HepG2 (cell line): Measurements from ENCODE around the gene CCDC57. TPM values are rescaled to one million over a fixed set of nuclear protein-coding genes. Genes with fewer than 3 reads are reported as not detected.
A peak's percentile ranks its signal among the peaks of the same experiment; 100 is the strongest.

ENCODE experiments used
- CENPX ChIP-seq: sonication (generic); formaldehyde crosslinking; IDR thresholded peaks from 2 replicates; pipeline ENCODE4 v1.9.0; 2021; ENCODE audit warnings: mild to moderate bottlenecking, missing genetic modification reagents, moderate library complexity
- DNMT1 ChIP-seq: sonication (generic); formaldehyde crosslinking; IDR thresholded peaks from 2 replicates; pipeline ENCODE4 v1.5.1; 2020; ENCODE audit warnings: mild to moderate bottlenecking, missing genetic modification reagents
- GABPA ChIP-seq, 2 experiments: IDR thresholded peaks; 2 replicates each; pipeline ENCODE4 v1.6.1; 2011 to 2016; ENCODE audit warnings: low read depth in 2 of 2, low read length in 1 of 2, missing biosample characterization in 1 of 2, missing genetic modification characterization in 1 of 2
- GFI1 ChIP-seq: sonication (generic); formaldehyde crosslinking; IDR thresholded peaks from 2 replicates; pipeline ENCODE4 v1.5.0; 2020; ENCODE audit warnings: missing genetic modification reagents, mild to moderate bottlenecking, borderline replicate concordance
- HDAC6 ChIP-seq: fragments of 200-600 bp; sonication (generic); IDR thresholded peaks from 2 replicates; pipeline ENCODE4 v1.7.0; 2017; ENCODE audit warnings: mild to moderate bottlenecking, antibody characterized with exemption, low read length, low read depth
- KDM5A ChIP-seq: fragments of 200-600 bp; sonication (generic); IDR thresholded peaks from 2 replicates; pipeline ENCODE4 v1.7.0; 2018; ENCODE audit warnings: antibody characterized with exemption, mild to moderate bottlenecking, low read length, borderline replicate concordance
- NCOA1 ChIP-seq: sonication (generic); formaldehyde crosslinking; IDR thresholded peaks from 2 replicates; pipeline ENCODE4 v1.9.0; 2021; ENCODE audit warnings: missing genetic modification reagents
- RAD21 ChIP-seq: fragments of 450-650 bp; formaldehyde crosslinking; IDR thresholded peaks from 2 replicates; pipeline ENCODE4 v1.5.0; 2020; ENCODE audit warnings: mild to moderate bottlenecking
- RXRA ChIP-seq: sonication (generic); formaldehyde crosslinking; IDR thresholded peaks from 2 replicates; pipeline ENCODE4 v1.5.1; 2020; ENCODE audit warnings: missing genetic modification reagents
- TGIF2 ChIP-seq: IDR thresholded peaks from 2 replicates; pipeline ENCODE4 v1.6.1; 2016; ENCODE audit warnings: control low read depth, missing compliant biosample characterization
- ZFP36 ChIP-seq: fragments of 150-350 bp; IDR thresholded peaks from 2 replicates; pipeline ENCODE4 v1.6.1; 2018; ENCODE audit warnings: borderline replicate concordance, low read length, low read depth; ENCODE audit not compliant: partially characterized antibody
- ZNF12 ChIP-seq: sonication (generic); formaldehyde crosslinking; IDR thresholded peaks from 2 replicates; pipeline ENCODE4 v1.5.0; 2020; ENCODE audit warnings: missing genetic modification reagents
- ZNF460 ChIP-seq: sonication (generic); formaldehyde crosslinking; IDR thresholded peaks from 2 replicates; pipeline ENCODE4 v1.5.1; 2020; ENCODE audit warnings: missing genetic modification reagents, mild to moderate bottlenecking, borderline replicate concordance
- ZNF552 ChIP-seq: sonication (generic); formaldehyde crosslinking; IDR thresholded peaks from 2 replicates; pipeline ENCODE4 v1.9.0; 2022; ENCODE audit warnings: missing genetic modification reagents, mild to moderate bottlenecking, borderline replicate concordance
- ZSCAN12 ChIP-seq: sonication (generic); formaldehyde crosslinking; IDR thresholded peaks from 2 replicates; pipeline ENCODE4 v1.9.0; 2021; ENCODE audit warnings: mild to moderate bottlenecking, missing genetic modification reagents
- polyA plus RNA-seq, 8 experiments: library from polyadenylated mRNA; depleted of rRNA in 3 of 8; stranded (reverse) in 7 of 8; unstranded in 1 of 8; fragments of >200 nt; fragmentation: Illumina TruSeq in 4 of 8; extraction: Trizol in 4 of 8; gene quantifications; 2 replicates each; pipeline versions ENCODE4 v1.2.1 to v1.2.3, GENCODE V29; 2011 to 2016; ENCODE audit warnings: low read depth in 4 of 8, missing spikeins in 1 of 8, mixed read lengths in 1 of 8; ENCODE audit not compliant: insufficient read depth in 1 of 8
- total RNA-seq, 5 experiments: library from RNA; depleted of rRNA; stranded (reverse); fragments of >200 nt; fragmentation: Illumina TruSeq; extraction: Trizol; gene quantifications; 2 replicates each; pipeline ENCODE4 v1.2.3, GENCODE V29; 2016; ENCODE audit warnings: low read depth in 1 of 5
- TF ChIP-seq, protein P1 (sequence below): sonication (generic); formaldehyde crosslinking; IDR thresholded peaks from 2 replicates; pipeline ENCODE4 v1.4.0; 2020; ENCODE audit warnings: missing genetic modification reagents
- TF ChIP-seq, protein P2 (sequence below): sonication (generic); formaldehyde crosslinking; IDR thresholded peaks from 2 replicates; pipeline ENCODE4 v1.4.0; 2020; ENCODE audit warnings: missing genetic modification reagents, borderline replicate concordance
- TF ChIP-seq, protein P3 (sequence below): sonication (generic); formaldehyde crosslinking; IDR thresholded peaks from 2 replicates; pipeline ENCODE4 v1.4.0; 2020; ENCODE audit warnings: missing genetic modification reagents, low read depth, mild to moderate bottlenecking, borderline replicate concordance

CCDC57 gene
- total and polyA plus RNA-seq, 2 of the 13 experiments (the other 11 are each of a cell fraction or from before 2014, with no cell fraction given) = 59.3 to 59.9 TPM

DNA sequence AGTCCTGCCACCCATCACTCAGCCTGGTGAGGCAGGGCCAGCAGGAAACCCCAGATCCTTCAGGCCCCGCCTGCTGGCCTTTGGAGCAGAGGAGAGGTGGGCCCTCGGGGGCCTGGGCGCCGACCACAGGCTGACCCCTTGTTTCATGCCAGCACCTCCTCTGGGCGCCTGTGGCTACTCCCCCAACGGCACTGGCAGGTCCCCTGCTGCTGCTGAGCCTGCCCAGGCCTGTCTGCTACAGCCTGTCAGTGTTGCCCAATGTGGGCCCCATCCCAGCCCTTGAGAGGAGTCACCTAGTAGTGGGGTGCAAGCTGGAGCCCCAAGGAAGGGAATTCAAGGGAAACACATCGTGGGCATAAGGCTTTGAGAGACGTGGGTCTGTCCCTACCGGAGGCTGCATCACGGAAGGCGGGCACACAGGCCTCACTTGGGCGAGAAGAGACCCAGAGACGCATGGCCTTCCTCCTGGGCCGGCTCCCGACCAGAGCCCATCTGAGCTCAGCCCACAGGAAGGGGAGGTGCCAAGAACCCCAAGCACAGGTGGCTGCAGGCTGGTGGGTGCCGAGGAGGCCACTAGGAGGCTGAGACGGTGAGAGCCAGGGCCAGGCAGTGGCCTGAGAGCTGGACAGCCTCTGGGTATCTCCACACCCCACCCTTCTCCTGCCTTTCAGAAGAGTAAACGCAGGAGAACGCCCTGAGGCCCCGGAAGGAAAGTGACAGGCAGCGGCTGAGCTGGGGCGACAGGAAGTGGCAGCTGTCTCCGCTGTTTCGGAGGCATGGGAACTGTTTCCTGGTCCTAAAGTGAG is 106.6 kb downstream of the CCDC57 start (continued):
- TF ChIP-seq HDAC6 (no peak), RAD21 (CRISPR knock-in tag) (peak; percentile 80), DNMT1 (CRISPR knock-in tag) (no peak), ZSCAN12 (CRISPR knock-in tag) (0 out of 2 replicates have a peak, but pooled peaks have one; percentile 72), GABPA (IDR thresholded peaks at IDR 0.05; ENCODE audit: low read depth, low read length) (no peak), GABPA (CRISPR knock-in tag; IDR thresholded peaks at IDR 0.05; ENCODE audit: low read depth) (peak; percentile 85), TGIF2 (peak; percentile 87), ZNF12 (CRISPR knock-in tag) (no peak), ZFP36 (no peak), ZNF552 (CRISPR knock-in tag) (peak; percentile 75), KDM5A (no peak; the same call in 1 of the 2 replicates), NCOA1 (CRISPR knock-in tag) (no peak), RXRA (CRISPR knock-in tag) (no peak; the same call in none of the 2 replicates), GFI1 (CRISPR knock-in tag) (no peak), ZNF460 (no peak), CENPX (CRISPR knock-in tag) (no peak)
- TF ChIP-seq, protein P1, sequence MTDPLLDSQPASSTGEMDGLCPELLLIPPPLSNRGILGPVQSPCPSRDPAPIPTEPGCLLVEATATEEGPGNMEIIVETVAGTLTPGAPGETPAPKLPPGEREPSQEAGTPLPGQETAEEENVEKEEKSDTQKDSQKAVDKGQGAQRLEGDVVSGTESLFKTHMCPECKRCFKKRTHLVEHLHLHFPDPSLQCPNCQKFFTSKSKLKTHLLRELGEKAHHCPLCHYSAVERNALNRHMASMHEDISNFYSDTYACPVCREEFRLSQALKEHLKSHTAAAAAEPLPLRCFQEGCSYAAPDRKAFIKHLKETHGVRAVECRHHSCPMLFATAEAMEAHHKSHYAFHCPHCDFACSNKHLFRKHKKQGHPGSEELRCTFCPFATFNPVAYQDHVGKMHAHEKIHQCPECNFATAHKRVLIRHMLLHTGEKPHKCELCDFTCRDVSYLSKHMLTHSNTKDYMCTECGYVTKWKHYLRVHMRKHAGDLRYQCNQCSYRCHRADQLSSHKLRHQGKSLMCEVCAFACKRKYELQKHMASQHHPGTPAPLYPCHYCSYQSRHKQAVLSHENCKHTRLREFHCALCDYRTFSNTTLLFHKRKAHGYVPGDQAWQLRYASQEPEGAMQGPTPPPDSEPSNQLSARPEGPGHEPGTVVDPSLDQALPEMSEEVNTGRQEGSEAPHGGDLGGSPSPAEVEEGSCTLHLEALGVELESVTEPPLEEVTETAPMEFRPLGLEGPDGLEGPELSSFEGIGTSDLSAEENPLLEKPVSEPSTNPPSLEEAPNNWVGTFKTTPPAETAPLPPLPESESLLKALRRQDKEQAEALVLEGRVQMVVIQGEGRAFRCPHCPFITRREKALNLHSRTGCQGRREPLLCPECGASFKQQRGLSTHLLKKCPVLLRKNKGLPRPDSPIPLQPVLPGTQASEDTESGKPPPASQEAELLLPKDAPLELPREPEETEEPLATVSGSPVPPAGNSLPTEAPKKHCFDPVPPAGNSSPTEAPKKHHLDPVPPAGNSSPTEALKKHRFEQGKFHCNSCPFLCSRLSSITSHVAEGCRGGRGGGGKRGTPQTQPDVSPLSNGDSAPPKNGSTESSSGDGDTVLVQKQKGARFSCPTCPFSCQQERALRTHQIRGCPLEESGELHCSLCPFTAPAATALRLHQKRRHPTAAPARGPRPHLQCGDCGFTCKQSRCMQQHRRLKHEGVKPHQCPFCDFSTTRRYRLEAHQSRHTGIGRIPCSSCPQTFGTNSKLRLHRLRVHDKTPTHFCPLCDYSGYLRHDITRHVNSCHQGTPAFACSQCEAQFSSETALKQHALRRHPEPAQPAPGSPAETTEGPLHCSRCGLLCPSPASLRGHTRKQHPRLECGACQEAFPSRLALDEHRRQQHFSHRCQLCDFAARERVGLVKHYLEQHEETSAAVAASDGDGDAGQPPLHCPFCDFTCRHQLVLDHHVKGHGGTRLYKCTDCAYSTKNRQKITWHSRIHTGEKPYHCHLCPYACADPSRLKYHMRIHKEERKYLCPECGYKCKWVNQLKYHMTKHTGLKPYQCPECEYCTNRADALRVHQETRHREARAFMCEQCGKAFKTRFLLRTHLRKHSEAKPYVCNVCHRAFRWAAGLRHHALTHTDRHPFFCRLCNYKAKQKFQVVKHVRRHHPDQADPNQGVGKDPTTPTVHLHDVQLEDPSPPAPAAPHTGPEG (CRISPR knock-in tag) = peak; percentile 68
- TF ChIP-seq, protein P2, sequence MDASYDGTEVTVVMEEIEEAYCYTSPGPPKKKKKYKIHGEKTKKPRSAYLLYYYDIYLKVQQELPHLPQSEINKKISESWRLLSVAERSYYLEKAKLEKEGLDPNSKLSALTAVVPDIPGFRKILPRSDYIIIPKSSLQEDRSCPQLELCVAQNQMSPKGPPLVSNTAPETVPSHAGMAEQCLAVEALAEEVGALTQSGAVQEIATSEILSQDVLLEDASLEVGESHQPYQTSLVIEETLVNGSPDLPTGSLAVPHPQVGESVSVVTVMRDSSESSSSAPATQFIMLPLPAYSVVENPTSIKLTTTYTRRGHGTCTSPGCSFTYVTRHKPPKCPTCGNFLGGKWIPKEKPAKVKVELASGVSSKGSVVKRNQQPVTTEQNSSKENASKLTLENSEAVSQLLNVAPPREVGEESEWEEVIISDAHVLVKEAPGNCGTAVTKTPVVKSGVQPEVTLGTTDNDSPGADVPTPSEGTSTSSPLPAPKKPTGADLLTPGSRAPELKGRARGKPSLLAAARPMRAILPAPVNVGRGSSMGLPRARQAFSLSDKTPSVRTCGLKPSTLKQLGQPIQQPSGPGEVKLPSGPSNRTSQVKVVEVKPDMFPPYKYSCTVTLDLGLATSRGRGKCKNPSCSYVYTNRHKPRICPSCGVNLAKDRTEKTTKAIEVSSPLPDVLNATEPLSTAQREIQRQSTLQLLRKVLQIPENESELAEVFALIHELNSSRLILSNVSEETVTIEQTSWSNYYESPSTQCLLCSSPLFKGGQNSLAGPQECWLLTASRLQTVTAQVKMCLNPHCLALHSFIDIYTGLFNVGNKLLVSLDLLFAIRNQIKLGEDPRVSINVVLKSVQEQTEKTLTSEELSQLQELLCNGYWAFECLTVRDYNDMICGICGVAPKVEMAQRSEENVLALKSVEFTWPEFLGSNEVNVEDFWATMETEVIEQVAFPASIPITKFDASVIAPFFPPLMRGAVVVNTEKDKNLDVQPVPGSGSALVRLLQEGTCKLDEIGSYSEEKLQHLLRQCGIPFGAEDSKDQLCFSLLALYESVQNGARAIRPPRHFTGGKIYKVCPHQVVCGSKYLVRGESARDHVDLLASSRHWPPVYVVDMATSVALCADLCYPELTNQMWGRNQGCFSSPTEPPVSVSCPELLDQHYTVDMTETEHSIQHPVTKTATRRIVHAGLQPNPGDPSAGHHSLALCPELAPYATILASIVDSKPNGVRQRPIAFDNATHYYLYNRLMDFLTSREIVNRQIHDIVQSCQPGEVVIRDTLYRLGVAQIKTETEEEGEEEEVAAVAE (CRISPR knock-in tag) = no peak; the same call in 1 of the 2 replicates
- TF ChIP-seq, protein P3, sequence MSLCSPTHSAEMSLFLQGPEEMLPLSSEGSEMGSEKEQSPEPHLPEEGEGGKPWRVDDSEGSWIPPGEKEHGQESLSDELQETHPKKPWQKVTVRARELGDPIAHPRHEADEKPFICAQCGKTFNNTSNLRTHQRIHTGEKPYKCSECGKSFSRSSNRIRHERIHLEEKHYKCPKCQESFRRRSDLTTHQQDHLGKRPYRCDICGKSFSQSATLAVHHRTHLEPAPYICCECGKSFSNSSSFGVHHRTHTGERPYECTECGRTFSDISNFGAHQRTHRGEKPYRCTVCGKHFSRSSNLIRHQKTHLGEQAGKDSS (CRISPR knock-in tag) = 0 out of 2 replicates have a peak, but pooled peaks have one; percentile 52
